Omental fat pad (tissue), 4 donors: ENCODE data around the gene GALNT10. TPM values are rescaled to one million over a fixed set of nuclear protein-coding genes. Genes with fewer than 3 reads are reported as not detected.

Experiments used
- ATAC-seq: fragments of 150-250 bp; one replicate; pipeline ENCODE4 v1.9.1; 2016; ENCODE audit warnings: mild to moderate bottlenecking, moderate library complexity; ENCODE audit not compliant: low FRiP score
- DNase-seq: peaks from one replicate; pipeline ENCODE4 v3.0.0-alpha.2; 2019; ENCODE audit warnings: low spot score
- total RNA-seq, 4 donors: library from RNA; depleted of rRNA; stranded (reverse); fragments of >200 nt; gene quantifications; one replicate each; pipeline ENCODE4 v1.1.0, GENCODE V29; 2016
- TF ChIP-seq, protein P1 (sequence below), 3 donors: fragments of 450-650 bp; IDR thresholded peaks; one replicate each; pipeline ENCODE4 v1.5.1; 2016 to 2017; ENCODE audit warnings: antibody characterized with exemption in 3 of 3, mild to moderate bottlenecking in 3 of 3, moderate library complexity in 2 of 3

GALNT10 gene
- total RNA-seq, 4 donors from 2014 or later: 21.3 to 49.7 (median 27.2) TPM

DNA sequence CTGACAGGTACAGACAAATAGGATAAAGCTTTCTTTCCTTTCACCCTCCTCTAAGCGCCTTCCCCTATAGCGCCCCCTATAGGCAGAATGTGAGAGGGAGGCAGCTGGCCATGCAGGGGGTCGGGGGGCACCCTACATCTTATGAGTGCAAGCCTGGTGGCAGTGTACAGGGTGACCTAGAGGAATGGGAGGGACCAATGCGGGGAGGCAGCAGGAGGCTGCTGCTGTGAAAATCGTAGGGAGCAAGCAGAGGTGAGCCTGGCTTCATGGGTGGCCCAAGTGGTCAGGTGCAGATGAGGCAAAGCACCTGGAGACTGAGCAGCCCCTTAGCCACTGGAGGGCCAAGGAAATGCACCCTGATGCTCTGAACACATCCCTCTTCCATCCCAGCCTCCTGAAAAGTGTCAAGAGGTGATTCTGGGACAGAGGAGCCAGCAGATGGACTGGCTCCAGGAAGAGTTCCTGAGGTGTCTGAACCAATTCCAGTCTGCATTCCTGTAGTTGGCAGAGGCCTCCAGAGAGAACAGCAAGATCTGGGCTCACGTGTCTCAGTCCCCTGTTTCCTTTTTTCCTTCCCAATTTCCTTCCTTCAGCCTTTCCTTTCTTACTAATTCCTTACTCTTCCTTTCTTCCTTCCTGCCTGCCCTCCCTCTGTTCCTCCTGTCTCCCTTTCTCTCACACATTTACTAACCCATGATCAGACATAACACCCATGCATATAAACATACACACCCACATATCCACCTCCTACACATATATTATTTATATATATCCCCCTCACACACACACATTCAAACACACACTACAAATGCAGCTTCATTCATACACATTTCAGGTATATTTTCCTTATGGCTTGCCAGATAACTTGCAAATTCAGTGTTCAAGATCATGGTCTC, 32.8 kb upstream of the GALNT10 start:
- TF ChIP-seq, protein P1, sequence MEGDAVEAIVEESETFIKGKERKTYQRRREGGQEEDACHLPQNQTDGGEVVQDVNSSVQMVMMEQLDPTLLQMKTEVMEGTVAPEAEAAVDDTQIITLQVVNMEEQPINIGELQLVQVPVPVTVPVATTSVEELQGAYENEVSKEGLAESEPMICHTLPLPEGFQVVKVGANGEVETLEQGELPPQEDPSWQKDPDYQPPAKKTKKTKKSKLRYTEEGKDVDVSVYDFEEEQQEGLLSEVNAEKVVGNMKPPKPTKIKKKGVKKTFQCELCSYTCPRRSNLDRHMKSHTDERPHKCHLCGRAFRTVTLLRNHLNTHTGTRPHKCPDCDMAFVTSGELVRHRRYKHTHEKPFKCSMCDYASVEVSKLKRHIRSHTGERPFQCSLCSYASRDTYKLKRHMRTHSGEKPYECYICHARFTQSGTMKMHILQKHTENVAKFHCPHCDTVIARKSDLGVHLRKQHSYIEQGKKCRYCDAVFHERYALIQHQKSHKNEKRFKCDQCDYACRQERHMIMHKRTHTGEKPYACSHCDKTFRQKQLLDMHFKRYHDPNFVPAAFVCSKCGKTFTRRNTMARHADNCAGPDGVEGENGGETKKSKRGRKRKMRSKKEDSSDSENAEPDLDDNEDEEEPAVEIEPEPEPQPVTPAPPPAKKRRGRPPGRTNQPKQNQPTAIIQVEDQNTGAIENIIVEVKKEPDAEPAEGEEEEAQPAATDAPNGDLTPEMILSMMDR (IDR thresholded peaks at IDR 0.05): no peak
- DNase-seq: no peak
- ATAC-seq: no peak

DNA sequence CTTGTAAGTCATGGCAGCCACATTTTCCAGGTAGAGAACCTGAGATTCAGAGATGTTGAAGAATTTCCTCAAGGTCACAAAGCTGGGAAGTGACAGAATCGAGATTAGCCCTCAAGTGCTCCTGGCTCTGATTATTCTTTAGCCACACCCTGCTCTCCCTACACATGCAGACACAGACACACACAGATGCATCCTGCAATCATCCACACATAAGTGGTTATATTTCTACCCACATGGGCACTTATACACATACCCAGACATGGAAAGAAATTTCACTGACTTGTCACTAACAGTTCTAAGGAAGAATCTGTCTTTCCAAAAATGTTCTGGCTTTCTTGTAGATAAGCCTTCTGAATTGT, 32.2 kb upstream of the GALNT10 start:
- TF ChIP-seq, protein P1 (IDR thresholded peaks at IDR 0.05): no peak
- no peak for DNase-seq
- ATAC-seq: no peak

DNA sequence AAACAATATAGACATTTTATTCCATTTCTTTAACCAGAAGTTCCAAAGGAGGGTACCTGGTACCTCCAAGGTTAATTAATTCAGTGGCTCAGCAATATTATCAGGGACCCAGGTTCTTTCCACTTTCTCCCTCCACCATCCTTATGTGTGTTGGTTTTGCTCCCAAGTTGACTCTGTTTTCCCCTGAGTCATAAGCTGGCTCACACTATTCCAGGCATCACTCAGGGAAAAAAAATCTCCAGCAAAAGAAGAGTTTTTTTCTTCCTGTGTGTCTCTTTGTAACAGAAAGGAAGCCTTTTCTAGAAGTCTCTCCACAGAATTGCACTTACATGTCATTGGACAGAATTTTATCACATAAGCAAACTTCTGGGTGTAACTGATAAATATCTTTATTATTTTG, 31.2 kb upstream of the GALNT10 start:
- TF ChIP-seq, protein P1 (IDR thresholded peaks at IDR 0.05): no peak
- DNase-seq: no peak
- no peak for ATAC-seq

DNA sequence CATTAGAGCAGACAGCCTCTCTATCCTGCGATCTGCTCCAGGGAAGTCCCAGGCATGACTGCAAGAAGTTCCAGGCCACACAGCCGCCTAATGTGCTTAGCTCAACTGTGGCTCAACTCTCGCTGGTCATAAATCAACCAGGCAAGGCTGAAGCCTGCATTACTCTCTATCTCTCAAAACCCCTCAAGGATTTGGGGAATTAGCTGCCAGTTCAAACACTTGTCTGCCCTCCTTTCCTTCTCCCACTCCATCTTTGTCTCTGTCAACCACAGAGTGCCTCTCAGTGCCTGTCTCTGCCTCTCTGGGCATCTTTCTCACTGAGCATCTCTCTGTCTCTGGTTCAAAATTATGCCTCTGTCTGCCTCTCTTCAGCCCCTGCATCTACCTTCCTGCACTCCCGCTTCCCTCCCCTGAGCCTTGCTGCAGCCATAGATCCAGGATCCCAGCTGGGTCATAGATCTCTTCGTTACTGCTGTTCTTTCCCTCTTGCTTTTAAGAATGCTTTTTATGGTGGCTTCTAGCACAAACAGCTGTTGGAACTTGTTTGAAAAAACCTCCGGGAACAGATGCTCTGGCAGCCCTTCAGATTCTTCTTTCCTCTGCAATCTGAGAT, 27.9 kb upstream of the GALNT10 start:
- DNase-seq: no peak
- no peak for ATAC-seq
- TF ChIP-seq, protein P1 (IDR thresholded peaks at IDR 0.05): no peak

DNA sequence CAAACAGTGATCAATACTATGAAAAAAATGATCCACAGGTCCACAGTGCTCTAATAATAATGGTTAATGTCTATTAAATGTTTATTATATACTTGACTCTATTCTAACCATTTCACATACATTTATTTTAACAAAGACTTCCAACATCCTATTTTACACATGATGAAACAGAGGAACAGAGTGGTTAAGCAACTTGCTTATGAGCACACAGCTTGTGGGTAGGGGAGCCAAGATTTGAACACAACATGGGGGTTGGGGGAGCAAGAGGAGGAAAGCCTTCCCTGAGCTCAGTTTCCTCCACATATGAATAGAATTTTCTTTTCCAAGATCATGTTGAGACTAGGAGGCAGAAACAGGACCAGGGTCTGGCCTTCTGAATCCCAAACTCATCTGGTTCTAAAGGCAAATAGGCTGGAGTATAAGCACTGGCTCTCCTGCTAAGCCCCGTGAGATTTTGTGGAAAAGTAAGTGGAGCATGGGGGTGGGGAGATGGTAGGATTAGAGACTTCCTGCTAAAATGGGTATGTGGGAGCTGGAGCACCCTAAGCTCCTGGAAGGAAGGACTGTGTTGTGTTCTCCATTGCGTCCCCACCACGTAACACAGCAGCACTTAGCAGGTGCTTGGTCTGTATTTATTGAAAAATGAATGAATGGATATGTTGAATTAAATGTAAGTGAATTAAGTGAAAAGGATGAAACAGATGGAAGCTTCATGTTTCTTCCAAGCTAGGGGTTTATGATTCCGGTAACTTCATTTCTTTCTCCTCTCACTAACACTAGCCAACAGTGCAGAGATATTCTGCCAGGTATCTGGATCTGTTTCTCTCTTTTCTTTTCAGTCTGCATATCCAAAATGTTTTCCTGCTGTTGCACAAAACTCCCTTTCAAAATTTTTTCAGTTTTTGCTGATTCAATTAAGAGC, 26.9 kb upstream of the GALNT10 start:
- ATAC-seq: no peak
- DNase-seq: no peak
- TF ChIP-seq, protein P1 (IDR thresholded peaks at IDR 0.05): no peak

DNA sequence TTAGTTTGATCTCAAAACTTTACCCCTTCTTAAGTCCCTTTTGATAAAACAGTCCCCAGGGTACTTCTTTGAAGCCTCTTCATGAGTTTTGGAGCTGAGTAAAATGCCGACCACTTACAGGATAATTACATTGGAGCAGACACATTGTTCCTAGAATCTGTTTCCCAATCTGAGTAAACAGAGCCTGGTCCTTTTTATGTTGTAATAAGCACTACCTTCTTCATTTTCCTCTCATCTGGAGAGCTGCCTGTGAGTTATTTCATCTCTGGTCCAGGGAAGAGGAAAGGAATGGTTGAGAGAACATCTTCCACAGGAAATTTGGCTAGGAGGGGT, 26.3 kb upstream of the GALNT10 start:
- TF ChIP-seq, protein P1 (IDR thresholded peaks at IDR 0.05): no peak
- no peak for ATAC-seq
- DNase-seq: no peak
